NK-92 (cell line): ENCODE data around the gene CLVS2.

Experiments used
- DNase-seq: peaks from one replicate; lab custom pipeline; 2025; ENCODE audit not compliant: unreplicated experiment; lab: John Stamatoyannopoulos, UW

The CLVS2 gene

GRCh38 chr6:122995921-122996793 is at the start of gene CLVS2:
CLVS2 (plus strand) TSS chr6:122996235; CDS start chr6:122997778, 1,543 bp downstream.
- DNase-seq, result no peak

- DNase-seq, result no peak
These were observed 48.7 kb upstream of the CLVS2 start for GRCh38 chr6:122947355-122947754.

- no peak for DNase-seq
These were observed 42.3 kb upstream of the CLVS2 start for GRCh38 chr6:122953766-122954165.

- no peak for DNase-seq
These were observed 39.7 kb upstream of the CLVS2 start for GRCh38 chr6:122956376-122956775.

- DNase-seq, result no peak
These were observed 33.9 kb upstream of the CLVS2 start for GRCh38 chr6:122962000-122962624.

GRCh38 chr6:122969999-122970533 is 26.0 kb upstream of the CLVS2 start:
- no peak for DNase-seq

- no peak for DNase-seq
These were observed 18.9 kb upstream of the CLVS2 start for GRCh38 chr6:122977180-122977579.

GRCh38 chr6:122984393-122984792 is 11.6 kb upstream of the CLVS2 start:
- DNase-seq, result no peak

- DNase-seq, result no peak
These were observed 1.8 kb upstream of the CLVS2 start for GRCh38 chr6:122994256-122994655.

- DNase-seq, result no peak
These were observed 915 bp downstream of the CLVS2 start for GRCh38 chr6:122996794-122997505.

GRCh38 chr6:122997541-122998150 is 1.6 kb downstream of the CLVS2 start:
- no peak for DNase-seq

- DNase-seq, result no peak
These were observed 2.5 kb downstream of the CLVS2 start for GRCh38 chr6:122998403-122998975.

GRCh38 chr6:123000244-123000770 is 4.3 kb downstream of the CLVS2 start:
- no peak for DNase-seq

- no peak for DNase-seq
These were observed 5.5 kb downstream of the CLVS2 start for GRCh38 chr6:123001540-123001939.

- DNase-seq, result no peak
These were observed 11.8 kb downstream of the CLVS2 start for GRCh38 chr6:123007885-123008284.

GRCh38 chr6:123009059-123009458 is 13.0 kb downstream of the CLVS2 start:
- no peak for DNase-seq

- no peak for DNase-seq
These were observed 18.8 kb downstream of the CLVS2 start for GRCh38 chr6:123014835-123015234.

- no peak for DNase-seq
These were observed 20.5 kb downstream of the CLVS2 start for GRCh38 chr6:123016431-123017103.

- no peak for DNase-seq
These were observed 21.2 kb downstream of the CLVS2 start for GRCh38 chr6:123017104-123017682.

- no peak for DNase-seq
These were observed 26.9 kb downstream of the CLVS2 start for GRCh38 chr6:123022975-123023374.
